ENCODE data around the gene GPR171.

DNA sequence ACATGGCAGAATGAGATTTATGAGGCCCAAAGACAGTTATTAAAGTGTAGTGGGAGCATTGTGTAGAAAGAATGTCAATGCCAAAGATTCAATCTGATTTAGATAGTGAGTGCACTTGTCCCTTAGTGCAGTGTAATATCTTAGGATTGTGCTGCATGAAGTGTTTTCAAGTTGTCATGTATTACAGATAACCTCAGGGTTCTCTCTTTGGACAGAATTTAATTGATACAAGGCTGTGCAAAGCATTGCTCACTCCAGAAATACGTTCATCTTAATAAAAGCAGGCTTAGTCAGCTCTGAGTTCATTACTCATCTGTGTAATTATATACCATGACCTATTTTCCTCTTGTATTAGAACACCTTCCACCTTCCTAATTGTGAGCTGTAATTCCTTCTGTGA is 16.0 kb upstream of the GPR171 start:
- TF ChIP-seq POLR2A (IDR thresholded peaks at IDR 0.05) = no peak
- TF ChIP-seq, protein P1, sequence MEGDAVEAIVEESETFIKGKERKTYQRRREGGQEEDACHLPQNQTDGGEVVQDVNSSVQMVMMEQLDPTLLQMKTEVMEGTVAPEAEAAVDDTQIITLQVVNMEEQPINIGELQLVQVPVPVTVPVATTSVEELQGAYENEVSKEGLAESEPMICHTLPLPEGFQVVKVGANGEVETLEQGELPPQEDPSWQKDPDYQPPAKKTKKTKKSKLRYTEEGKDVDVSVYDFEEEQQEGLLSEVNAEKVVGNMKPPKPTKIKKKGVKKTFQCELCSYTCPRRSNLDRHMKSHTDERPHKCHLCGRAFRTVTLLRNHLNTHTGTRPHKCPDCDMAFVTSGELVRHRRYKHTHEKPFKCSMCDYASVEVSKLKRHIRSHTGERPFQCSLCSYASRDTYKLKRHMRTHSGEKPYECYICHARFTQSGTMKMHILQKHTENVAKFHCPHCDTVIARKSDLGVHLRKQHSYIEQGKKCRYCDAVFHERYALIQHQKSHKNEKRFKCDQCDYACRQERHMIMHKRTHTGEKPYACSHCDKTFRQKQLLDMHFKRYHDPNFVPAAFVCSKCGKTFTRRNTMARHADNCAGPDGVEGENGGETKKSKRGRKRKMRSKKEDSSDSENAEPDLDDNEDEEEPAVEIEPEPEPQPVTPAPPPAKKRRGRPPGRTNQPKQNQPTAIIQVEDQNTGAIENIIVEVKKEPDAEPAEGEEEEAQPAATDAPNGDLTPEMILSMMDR (IDR thresholded peaks at IDR 0.05 in 8 of 11, conservative IDR thresholded peaks at IDR 0.05 in 3 of 11) = no peak

All from spleen (tissue), 7 donors.